Activated CD4-positive, alpha-beta T cell treated with anti-CD3 and anti-CD28 coated beads for 4 hours (primary cell): Measurements from ENCODE around the gene NR2F2.

Experiments used
- DNase-seq, 2 donors: peaks; one replicate each; pipeline ENCODE4 v3.0.0-alpha.2; 2020

NR2F2 gene

GRCh38 chr15:96320107-96320506 is 10.4 kb upstream of the NR2F2 start:
- no peak for DNase-seq

DNA sequence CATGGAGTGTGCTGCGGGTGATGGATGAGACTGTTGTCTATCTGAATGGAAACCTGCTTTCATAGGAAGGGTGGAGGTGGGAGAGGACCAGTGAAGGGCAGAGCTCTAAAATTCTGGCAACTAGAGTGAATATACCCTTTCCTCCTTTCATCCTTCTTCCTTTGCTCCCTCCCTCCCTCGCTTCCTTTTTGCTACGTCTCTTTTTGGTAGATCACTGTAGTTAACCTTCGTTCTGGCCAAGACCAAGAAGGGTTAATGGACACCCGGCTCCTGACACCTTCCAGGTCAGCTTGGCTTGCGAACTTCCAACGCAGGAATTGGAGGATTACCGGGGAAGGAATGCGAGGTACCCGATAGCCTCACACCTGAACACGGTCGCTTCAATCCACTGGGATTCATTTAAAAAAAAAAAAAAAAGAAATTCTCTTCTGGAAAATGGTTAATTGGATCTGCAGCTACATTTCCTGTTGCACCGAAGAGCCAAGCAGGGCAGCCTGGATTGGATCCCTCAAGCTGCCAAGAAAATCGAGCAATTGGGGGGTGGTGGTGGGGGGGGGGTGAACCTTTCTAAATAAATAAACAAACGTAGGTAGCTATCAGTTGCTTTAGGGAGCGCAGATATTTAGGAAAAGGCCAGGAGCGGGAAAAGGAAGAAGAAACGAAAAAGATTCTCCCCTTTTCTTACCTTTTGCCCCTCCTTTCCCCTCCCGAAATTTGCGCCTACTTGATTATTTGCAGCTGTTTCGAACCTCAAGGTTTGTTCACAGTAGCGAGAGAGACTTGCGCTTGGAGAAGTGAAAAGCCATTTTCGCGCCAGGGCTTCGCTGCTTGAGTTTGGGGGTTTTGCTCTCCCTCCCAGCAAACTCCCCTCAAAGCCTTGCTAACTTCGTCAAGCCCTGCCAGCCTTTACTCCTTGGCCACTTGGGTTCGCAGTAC is 9.5 kb upstream of the NR2F2 start:
- no peak for DNase-seq

DNA sequence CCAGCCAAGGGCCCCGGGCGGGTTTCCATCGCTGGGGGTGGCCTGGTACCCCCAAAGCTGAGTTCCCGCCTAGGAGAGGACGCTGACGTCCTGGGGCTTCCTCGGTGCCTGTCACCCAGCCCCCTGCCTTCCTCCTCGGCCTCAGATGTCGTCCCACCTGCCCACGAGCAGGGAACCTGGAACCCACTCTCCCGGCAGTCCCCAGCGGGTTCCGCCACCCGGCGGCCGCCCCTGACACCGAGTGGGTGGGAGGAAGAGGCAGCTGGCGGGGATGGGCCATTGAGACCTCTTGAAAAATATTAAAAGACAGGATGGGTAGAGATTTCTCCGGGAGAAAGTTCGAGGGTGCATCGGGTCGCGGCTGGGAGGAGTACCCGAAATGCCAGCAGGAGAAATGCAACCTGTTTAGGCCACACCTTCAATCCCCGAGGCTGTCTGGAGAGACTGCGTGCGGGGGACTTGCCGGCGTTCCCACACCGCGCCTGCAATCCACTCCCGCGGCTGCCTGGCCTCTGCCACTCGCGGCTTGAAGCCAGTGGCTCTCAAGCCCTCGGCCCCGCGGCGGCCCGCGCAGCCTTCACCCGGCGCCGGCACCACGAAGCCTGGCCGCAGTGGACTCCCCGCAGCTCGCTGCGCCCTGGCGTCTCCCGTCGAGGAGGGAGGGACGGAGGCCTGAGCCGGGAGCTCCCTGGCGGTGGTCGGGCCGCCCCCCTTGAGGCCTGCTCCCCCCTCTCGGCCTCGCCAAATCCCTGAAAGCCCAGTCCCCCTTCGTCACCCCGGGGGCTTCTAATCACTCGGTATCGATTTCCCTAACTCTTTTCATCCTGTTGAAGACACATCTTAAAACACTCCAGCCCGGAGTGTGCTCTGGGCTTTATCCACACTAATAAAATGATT is 8.6 kb upstream of the NR2F2 start:
- DNase-seq = no peak

- no peak for DNase-seq
Observed at GRCh38 chr15:96322536-96323318, 7.8 kb upstream of the NR2F2 start.

- DNase-seq = no peak
Observed at GRCh38 chr15:96323319-96324145, 7.0 kb upstream of the NR2F2 start.

DNA sequence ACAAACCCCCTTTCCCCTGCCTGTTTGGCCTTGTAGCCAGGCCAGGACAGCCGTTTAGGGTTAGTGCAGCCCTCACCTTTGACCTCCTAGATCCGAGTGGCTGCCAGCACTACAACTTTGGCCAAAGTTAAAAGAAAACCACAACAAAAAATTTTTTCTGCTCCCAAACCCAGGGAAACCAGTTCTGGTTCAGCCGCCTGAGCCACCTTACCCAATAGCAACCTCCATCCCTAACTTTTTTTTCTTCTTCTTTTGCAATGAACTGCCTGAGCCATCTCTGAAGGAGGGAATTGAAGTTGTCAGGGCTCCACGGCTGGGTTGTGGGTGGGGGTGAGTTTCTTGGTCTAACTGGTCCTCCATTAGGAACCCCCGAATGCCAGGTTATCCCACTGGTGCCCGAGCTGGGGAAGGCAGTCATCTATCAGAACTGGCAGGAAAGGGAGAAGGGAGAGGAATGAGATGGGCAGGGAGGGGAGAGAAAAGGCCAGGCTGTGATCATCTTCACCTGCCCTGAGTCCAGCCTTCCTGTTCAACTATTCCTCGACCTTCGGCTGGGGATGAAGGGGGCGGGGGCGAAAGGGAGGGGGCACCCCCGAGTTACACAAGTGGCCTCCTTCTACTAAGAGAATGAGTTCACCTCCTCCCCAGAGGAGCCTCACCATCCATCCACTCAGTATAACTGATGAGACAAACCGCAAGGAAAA is 6.2 kb upstream of the NR2F2 start:
- no peak for DNase-seq

DNA sequence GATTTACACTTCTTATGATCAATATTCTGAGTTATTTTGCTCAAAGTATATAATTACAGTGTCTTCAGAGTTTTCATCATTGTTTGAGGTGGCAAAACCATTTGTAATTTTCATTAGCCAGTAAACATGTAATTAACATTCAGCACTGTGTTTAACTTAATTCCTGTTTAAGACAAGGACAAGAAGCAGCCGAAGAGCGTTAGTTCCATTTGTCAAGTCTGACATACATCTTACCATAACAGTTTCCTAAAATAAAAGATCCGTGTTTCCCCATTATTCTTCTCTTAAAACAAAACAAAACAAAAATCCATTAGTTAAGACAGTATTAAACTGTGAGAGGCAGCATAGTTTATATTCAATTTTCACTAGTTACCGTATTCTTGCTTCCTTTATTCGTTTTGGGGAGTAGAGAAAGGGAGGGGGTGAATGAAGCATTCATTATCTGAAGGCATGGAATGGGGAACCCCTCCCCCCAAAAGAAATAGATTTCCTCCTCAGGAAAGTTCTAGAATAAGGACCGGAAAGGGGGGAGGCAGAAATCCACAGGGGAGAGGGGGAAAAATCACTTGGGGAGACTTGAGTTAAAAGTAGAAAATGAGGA is 5.5 kb upstream of the NR2F2 start:
- no peak for DNase-seq

DNA sequence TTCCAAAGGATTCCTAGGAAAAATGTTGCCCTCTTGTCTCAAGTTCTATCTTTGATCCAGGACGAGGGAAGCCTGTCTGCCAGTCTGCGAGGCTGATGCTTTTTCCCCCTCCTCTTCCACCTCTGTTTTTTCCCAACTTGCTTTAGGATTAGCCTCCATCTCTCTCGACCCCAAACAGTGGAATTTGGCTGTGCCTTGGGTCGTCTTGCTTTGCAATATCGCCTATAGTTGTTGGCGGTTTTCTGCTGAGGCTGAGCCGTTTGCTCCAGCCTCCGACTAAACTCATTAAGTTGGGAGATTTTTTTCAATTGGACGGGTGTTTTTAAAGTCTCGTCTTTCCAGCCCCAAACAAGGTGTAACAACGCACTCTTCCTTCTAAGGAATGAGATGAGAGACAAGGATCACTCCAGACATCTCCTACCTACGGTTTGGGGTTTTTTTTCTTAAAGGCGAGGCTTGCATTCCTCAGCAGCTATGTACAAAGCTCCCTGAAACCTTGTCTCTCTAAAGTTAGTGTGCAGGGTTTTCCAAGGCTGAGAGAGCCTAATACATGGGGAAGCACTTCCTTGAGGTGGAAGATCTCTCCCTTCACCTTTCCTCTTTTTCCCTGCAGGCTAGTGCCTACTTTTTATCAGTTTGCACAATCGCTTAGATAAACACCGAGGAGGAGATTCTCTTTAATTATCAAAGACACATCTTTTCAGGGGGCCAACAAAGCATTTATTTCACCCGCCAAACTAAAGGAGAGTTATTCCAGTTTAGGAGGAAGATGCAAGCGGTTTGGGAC is 4.8 kb upstream of the NR2F2 start:
- no peak for DNase-seq

- DNase-seq = no peak
Observed at GRCh38 chr15:96326328-96327154, 4.0 kb upstream of the NR2F2 start.

DNA sequence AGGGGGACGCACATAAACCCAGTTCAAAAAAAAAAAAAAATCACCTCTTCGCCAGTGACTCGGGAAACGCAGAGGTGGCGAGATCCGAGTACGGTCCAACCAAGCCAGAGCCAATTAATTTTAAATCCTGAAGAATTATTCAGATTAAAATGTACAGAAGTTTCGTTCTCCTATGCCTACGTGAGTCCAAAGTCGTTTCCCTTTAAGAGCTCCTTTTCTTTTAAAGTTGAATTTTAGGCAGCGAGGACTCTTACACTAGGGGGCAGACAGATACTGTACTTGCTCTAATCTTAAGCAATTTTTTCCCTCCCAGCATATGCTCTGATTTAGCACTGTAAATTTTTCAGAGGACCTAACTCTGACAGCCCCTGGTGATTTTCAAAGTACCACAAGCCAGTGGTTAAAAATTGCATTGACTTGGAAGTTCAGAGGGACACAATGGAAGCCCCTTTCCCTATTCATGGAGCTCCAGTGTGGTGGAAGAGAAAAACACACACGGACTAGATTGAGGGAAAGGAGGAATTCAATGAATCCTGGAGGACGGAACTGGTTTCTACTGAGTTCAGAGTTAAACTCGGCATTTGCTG is 3.3 kb upstream of the NR2F2 start:
- DNase-seq = no peak

GRCh38 chr15:96328181-96328876 is 2.2 kb upstream of the NR2F2 start:
- no peak for DNase-seq

DNA sequence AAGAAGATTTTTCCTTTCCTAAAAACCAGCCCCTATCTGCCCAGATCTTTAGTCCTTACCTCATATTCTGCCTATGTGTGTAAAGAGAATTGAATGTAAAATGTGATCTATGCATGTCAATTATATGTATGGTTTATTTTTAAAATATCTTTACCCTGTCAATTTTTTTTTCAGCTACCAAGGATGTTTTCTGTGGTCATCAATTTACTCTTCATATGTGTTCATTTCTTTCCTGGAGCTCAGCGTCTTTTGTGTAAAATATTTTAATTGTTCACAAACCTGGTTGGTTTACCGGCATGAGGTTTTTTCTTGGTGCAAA is 1.7 kb upstream of the NR2F2 start:
- no peak for DNase-seq

GRCh38 chr15:96329403-96329981 is 1.0 kb upstream of the NR2F2 start:
- no peak for DNase-seq

DNA sequence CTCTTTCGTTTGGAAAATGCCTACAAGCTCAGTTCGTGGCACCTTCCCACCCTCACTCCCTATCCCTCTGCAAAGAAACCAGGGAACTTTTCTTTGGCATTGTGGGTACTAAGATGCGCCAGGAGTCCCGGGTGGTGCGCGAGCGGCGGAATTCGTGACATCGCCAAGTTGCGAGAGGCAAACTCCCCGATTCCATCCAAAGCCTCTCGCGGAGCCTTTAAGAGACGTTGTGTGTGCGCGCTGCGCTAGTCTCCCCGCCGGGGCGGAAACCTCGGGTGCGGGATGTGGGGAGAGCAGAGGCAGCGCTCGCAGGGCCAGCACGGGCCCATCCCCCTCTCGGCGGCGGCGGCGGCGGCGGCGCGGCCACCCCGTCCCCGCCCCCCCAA is 443 bp upstream of the NR2F2 start:
- no peak for DNase-seq

- DNase-seq = no peak
Observed at GRCh38 chr15:96331144-96331944, 844 bp downstream of the NR2F2 start.

DNA sequence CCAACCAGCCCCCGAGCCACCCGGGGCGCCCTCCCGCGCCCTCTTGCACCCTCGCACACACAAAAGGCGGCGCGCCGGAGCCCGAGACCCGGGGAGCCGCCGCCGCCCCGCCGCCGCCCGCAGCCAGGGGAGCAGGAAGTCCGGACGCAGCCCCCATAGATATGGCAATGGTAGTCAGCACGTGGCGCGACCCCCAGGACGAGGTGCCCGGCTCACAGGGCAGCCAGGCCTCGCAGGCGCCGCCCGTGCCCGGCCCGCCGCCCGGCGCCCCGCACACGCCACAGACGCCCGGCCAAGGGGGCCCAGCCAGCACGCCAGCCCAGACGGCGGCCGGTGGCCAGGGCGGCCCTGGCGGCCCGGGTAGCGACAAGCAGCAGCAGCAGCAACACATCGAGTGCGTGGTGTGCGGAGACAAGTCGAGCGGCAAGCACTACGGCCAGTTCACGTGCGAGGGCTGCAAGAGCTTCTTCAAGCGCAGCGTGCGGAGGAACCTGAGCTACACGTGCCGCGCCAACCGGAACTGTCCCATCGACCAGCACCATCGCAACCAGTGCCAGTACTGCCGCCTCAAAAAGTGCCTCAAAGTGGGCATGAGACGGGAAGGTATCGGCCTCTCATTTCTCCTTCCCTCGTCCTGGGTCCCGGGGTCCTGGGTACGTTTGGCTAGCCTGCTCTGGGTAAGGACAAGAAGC is 1.6 kb downstream of the NR2F2 start:
- DNase-seq = no peak
